Amniotic stem cell (primary cell): ENCODE measurements around the gene P2RY2.

Experiments
- DNase-seq: peaks from one replicate; lab custom pipeline; 2025; lab: John Stamatoyannopoulos, UW

The P2RY2 gene

DNA sequence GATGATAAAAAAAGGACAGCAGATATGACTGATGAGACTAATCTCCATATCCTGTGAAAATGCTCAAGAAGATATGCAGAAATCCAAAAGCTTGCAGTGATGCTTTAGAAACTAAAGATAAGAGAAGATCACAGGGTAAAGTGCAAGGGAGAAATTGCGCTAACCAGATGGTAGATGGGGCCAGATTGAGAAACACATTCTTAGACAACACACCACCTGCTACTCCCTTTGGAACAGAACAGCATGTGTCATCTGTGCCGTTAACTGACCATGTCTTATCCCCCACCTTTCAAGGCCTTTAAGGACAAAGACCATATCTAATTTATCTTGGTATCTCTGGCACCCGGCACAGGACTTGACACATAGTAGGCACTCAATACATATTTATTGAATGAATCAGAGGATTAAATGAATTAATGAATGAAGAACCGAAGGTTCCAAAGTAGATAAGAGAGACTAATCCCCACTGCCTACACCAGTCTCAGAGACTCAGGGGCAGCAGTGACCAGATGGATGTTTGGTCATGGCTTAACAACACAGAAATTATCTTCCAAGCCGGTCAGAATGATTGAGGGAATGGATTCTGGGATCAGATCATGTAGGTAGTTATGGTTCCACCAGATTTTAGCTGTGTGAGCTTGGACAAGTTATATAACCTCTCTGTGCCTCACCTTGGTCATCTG lies 12.3 kb upstream of the P2RY2 start:
- no peak for DNase-seq

DNA sequence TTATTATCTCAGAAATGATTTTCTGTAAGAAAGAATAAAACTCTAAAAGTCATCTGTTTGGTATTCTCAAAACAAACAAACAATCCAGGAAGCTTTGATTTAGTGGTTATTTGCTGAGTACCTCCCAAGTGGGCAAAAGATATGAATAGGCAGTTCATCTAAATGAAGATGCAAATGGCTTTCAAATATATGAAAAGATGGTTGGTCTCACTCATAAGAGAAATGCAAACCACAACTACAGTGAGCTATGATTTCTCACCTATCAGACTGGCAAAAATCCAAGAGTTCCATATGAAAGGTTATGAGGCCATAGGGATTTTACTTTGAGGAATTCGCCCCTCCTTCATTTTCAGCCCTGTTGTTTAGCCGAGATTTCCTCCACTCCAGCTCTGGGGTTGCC lies 11.3 kb upstream of the P2RY2 start:
- no peak for DNase-seq

DNA sequence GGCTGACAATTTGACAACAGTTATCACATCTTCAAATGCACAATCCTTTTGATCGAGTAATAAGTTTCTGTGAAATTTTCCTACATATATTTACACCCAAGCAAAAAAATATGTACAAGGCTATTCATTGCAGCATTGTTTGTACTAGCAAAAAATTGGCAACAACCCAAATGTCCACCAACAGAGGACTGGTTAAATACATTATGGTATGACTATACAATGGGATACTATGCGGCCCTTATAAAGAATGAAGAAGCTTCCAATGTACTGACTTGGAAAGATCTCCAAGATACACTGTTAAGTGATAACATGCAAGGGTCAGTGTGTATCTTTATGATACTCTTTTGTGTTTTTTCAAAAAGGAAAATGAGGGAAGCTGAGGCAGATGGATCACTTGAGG lies 8.2 kb upstream of the P2RY2 start:
- DNase-seq = no peak

DNA sequence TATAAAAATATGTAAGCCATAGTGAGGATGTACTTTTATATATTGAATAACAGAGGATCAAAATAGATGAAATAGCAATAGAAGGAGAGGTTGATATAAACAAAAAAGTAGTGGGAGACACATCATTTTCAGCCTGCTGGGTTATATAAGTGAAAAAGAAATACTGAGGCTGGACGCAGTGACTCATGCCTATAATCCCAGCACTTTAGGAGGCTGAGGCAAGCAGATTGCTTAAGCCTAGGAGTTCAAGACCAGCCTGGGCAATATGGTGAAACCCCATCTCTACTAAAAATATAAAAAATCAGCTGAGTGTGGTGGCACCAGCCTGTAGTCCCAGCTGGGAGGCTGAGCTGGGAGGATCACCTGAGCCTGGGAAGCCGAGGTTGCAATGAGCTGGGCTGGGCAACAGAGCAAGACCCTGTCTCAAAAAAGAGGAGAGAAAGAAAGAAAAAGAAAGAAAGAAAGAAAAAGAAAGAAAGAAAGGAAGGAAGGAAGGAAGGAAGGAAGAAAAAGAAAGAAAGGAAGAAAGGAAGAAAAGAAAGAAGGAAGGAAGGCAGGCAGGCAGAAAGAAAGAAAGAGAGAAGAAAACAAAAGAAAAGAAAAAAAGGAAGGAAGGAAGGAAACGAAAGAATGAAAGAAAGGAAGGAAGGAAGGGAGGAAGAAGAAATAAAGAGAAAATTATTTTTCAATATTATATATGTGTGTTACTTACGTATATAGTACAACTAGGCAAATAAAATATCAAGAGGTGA lies 7.0 kb upstream of the P2RY2 start:
- no peak for DNase-seq

DNA sequence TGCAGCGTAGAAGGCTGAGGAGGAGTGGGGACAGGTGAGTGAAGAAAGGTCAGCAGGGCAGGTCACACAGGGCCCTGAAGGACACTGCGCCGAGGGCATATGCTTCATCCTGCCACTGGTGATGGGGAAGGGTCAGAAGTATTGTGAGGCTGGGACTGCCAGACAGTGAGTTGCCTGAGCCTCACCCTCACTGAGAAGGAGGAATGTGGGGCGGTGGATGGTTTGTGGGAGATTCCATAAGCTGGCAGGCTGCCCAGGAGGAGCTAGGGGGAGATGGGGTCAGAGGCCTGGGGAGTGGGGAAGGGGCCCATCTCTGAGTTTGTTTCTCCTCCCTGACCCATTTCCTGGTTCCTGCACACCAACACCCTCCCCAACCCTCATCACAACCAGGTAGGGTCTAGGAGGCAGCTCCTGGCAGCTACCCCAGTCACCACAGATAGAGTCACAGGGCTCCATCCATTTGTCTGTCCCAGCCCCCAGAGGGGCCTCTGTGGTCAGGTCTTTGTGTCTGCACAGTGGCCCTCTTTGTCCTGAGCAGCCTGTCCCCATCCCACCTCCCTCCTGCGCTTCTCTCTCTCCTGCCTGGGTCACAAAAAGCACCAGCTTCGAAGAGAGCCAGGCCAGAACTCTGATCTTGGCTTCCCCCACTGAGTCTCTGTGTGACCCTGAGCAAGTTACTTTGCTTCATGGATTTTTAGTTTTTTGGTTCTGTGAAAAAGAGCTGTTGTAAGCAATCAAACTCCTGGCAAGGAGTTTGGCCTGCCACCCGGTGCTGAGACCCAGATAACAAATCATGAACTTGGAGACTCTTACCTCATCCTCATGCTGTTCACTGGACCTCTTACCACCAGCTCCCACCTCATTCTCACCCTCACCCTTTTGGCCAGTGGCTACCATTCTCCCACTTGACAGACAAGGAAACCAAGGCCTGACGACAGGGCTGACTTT lies 4.6 kb upstream of the P2RY2 start:
- DNase-seq = no peak

DNA sequence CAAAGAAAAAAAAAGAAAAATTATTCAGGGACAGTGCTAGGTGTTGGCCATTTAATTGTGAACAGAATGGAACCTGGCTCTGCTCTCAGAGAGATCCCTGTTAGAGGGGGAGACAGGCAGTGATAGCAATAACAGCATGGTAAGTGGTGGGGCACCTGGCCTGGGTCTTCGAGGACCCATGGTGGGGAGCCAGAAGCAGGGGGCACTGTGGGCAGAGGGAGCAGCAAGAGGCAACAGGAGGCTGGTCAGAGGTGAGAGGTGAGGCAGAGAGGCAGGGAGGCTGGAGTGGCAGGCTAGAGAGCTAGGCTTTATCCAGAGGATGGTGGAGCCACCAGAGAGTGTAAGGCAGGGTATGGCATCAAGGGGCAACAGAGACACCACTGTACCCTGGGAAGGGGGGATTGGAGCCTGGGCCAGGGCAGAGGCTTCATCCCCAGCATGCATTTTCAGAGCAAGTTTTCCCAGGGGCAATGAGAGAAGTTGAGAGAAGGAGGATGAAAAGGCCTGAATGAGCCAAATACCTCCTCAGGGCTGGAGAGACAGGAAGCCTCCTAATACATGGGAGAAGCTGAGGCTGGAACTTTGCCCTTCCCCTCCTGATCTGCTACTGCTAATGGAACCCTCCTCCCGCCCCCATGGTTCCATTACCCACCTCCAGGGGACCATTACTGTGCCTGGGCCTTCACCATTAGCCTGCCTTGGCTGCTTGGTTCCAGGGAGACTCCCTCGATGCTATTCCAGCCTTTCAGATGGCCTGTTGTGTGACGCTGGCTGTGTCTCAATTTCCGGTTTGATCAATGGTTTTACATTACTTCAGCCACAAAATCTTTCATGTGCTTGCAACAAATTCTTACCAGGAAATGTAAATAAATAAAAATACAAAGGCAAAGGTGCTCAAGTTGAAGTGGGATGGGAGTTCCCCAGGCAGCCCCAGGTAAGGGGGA lies 2.6 kb upstream of the P2RY2 start:
- DNase-seq = no peak

DNA sequence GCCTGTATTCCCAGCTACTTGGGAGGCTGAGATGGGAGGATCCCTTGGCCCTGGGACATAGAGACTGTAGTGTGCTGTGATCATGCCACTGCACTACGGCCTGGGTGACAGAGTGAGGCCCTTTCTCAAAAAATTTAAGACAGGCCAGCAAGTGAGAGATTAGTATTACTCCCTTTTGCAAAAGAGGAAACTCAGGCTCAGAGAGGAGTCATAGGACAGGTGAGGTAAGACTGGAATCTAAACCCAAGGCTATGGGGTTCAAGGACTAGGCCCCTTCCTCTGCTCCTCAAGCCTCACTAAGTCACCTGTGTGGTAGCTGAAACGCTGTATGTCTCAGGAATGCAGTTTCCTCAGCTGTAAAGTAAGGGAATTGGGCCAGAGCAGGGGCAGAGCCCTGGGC lies 1.6 kb upstream of the P2RY2 start:
- DNase-seq = no peak

DNA sequence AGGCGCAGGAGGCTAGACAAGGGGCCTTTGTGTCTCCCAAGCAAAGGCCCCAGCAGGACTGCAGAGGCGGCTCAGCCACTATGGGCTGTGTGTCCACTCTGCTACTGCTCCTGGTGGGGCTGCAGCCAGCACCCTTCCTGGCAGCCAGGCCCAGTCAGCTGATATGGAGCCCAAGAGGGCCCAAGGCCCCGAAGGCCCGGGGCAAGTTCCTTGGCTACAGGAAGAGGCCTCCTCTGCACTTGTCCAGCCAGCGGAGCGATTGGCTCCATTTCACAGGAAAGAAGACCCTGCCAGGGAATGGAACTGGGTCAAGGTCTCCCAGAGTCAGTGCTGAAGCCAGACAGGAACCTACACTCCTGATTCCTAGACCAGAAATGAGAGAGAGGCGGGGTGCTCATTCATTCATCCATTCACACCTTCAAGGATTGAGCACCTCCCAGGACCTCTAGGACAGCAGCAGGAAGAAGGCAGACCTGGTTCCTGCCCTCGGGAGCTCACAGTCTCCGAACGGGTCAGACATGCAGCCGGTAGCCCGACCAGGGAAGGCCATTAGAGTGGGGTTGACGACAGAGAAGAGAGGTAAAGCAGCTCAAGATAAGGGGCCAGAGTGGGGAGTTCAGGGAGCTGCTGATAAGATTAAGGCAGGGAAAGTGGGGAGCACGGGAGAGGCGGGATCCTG lies 811 bp upstream of the P2RY2 start:
- DNase-seq = no peak

DNA sequence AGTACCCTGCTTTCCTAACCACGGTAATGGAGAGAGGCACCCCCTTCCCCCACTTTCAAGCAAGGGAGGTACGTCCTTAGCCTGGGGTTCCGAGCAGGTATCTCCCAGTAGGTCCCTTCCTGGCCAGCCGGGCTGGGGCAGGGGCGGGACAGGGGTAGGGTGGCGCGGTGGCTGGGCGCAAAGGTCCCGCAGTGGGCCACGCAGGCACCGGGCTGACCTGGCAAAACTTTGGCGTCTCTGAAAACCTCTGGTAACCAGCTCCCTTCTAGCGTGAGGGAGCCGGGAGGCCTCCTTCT lies 323 bp upstream of the P2RY2 start:
- DNase-seq = no peak

DNA sequence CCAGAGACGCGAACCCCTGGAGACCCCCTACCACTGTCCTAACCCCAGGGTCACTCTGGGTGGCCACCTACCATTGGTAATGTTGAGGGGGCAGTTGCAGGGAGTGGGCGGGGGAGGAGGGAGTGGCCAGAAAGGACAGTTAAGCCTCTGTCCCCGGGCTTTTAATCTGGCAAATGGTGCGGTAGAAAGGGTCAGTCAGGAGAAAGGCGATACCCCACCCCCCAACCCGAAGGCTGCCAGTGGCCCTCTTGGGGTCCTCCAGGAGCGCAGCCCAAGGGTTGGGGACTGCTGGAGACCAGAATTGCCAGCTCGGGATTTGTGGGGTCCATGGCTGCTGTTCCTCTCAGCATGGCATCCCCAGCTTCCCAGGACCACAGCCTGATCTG lies 742 bp downstream of the P2RY2 start:
- no peak for DNase-seq

DNA sequence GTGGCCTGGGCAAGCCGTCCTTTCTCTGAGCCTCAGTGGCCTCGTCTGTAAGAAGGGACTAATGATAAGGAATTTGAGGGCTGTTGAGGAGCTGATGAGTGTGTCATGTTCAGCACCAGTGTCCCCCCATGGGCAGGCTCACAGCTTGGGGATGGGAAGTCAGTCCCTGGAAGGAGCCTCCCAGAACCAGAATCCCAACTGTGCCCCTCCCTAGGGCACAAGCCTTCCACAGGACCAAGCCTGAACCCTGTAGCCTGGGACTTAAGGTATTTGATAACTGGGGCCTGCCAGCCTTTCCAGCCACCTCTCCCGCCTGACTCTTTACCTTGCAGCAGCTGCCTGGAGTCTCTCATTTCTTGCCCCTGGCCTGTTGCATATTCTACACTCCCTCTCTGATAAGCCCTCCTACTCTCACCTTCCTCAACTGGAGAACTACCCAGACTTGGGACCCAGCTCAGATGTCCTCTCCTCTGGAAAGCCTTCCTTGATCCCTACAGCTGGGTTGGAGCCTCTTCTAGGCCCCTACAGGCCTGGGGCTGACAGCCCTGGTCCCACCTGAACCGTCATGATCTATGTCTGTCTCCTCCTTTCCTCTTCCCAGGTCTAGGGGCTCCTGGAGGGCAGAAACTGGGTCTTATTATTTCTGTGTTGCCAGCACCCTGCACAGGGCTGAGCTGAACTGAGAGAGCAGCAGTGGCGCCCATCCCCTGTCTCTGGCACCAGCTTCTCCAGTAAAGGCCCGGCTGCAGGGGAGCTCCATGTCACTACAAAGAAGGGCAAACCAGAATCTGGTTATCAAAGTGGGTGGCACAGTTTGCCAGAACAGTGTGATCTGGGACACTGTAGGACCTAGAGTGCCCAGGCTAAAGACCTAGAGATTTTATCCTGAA lies 1.6 kb downstream of the P2RY2 start:
- DNase-seq = no peak

DNA sequence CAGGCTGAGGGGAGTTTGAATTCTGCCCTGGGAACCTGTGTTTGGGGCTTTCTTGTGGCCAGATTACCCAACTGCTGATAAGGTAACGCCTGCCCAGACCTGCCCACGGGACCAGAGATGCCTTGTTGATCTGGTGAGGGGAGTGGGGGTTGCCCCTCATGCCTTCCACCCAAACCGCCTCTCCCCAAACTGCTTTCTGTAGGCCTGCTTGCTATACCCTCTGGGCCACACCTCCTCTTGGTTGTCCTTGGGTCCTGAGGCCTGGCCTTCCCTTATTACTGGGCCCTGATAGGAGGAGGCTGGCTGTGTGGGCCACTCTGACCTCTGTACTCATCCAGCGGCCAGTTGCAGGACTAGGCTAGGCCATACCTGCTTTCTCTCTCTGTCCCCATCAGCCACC lies 3.4 kb downstream of the P2RY2 start:
- no peak for DNase-seq

DNA sequence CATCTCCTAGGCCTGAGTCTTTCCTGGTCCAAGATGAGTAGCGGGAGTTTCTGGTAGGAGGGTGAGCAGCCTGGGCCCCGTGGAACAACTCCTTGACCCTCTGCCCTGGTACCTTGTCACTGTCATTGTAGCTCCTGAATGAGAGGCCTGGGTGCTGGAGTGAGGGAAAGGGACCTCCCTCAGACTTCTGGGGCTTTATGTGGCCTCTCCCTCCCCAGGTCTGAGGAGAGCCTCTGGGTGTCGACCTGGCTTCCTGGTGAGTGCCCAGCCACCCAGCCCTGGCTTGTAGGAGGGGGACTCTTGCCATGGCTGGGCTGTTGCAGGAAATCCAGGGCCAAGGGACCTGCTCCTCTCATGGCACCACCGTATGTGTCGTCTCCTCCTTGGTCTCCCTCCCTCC lies 3.9 kb downstream of the P2RY2 start:
- DNase-seq = no peak

DNA sequence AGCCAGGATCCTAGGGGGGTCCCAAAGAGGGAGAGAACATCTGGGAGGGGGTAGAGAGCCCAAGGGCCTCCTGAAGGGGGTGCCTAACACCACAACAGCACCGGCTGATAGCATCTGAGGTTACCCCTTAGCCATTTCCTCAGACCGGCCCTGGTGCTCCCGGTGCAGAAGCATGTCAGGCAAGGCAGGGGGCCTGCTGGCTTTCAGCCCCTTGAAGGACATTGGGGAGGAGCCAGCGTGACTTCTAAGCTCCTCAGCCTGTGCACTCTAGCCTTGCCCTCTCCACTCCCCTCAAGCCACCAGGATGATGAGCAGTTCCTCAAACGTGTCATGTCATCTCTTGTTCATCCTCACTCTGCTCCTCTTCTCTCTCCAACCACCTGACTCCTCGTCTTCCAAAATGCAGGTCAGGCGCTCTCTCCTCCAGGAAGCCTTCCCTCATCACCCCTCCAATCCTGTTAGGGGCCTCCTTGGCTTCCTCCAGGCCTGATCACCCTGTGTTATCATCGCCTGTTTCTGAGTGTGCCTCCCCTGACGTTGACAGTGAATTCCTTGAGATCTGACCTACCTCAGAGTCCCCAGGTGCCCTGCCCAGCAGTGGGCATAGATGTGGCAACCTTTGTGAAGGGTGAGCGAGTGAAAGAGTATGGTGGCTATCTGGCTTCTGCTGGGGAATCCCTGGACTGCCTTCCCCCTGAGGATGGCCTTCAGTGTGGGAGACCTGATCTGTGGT lies 6.1 kb downstream of the P2RY2 start:
- DNase-seq = no peak

DNA sequence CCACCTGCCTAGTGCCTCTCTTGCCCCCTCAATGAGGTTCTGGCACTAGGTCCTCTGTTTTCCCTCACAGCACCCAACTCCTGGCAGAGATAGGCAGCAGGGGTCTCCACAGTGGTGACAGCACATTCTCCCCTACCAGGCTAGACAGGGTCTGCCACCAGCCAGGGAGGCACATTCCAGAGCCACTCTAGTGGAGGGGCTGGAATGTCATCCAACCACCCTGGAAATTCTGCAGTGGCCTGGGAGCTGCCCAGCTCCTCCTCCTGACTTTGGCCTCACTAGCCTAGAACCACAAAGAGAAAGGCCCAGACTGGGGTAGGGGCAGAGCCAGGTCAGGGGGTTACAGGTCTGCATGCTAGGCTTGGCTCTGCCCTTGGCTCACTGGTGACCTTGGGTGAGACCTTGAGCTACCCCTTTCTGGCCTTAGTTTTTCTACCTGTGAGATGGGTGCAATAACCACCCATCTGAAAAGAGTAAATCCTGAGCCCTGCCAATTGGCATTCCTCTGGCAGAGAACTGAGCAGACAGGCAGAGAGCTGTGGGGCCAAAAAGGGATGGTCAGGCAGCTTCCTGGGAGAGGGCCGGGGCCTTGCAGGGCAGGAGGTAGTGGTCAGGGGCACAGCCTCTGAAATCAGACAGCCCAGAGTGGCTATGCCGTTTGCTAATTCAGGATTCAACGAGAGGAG lies 7.1 kb downstream of the P2RY2 start:
- DNase-seq = no peak

DNA sequence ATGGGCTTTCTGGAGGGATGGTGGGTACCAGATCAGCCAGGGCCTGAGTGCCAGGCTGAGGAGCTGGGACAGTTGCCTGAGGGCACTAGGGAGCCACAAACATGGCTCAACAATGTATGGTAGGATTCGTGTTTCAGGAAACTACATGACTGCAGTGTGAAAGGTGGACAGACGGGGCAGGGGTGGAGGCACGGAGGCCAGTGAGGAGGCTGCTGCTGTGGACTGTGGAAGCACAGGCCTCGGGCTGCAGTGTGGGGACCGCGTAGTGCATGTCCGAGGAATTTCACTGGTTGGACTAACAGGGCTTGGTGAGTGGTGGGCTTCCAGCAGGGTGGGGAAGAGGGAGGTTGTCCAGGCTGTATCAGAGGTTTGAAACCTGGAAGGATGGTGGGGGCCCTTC lies 7.8 kb downstream of the P2RY2 start:
- no peak for DNase-seq

DNA sequence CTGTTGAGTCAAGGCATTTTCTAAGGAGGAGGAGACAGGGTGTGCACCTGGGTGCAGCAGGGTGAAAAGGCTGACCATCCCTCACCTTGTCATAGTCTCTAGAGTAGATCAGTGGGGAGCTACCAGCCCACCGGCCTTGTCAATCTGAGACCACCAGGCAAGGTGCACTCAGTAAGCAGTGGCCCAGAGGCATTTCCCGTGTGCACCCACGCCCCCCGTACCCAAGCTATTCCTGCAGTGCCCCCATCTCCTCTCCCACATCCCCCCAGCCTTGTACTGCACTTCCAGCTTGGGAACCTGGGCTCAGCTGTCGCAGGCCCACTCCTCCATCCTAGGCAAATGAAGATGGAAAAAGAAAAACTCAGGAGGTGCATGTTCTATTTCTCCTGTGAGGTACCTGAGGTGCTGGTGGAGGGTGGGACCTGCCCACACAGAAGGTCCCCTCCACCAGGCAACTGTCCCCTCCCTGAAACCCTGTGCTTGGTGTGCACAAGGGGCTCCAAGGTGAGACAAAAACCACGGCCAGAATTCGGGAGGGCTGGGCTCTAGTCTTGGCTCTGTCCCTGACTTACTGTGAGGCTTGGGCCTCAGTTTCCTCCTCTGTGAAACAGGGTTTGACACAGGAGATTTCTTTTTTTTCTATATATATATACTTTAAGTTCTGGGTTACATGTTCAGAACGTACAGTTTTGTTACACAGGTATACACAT lies 8.4 kb downstream of the P2RY2 start:
- DNase-seq = no peak

DNA sequence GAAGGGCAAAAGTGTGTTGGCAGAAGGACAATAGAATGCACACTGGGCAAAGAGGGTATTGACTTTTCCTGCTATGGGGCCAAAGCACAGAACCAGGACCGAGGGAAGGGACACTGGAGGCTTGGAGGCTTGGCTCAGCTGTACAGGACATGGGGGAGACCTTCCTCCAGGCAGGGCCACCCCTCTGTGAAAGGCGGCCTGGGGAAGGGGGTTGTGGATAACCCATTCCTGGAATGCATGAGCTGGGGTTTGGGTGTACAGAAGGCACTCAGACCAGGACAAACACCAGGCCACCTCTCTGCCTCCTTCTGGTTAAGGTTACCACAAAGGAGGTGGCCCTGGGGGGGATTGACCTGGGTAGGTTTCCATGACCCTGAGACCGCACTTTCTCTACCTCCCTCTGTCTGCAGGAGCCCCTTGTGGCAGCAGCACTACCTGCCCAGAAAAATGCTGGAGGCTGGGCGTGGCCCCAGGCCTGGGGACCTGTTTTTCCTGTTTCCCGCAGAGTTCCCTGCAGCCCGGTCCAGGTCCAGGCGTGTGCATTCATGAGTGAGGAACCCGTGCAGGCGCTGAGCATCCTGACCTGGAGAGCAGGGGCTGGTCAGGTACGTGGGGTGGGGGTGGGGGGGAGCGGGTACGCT lies 9.6 kb downstream of the P2RY2 start:
- no peak for DNase-seq
